Activated CD8-positive, alpha-beta memory T cell treated with anti-CD3 and anti-CD28 coated beads, Interleukin-2, amount 10 ng/mL, durations not matched to agents 7 days and 5 days (primary cell): ENCODE results near the gene DRG1. TPM values are rescaled to one million over a fixed set of nuclear protein-coding genes. Genes with fewer than 3 reads are reported as not detected.
"Not testable (repeated sequence)": the region's sequence is repeated elsewhere in the genome, so short reads cannot be mapped to it uniquely, and the experiment has no call there.

Source experiments
- ATAC-seq: fragments of 150-1000 bp; cut with Tn5 transposase; one replicate; pipeline ENCODE4 v1.10.0; 2021; ENCODE audit warnings: moderate library complexity
- CTCF ChIA-PET: fragments of 350-600 bp; sonication (Branson Sonifier 250); formaldehyde crosslinking; loops from one replicate; lab custom pipeline; 2021; ENCODE audit warnings: antibody characterized with exemption; lab: Charles Lee
- DNase-seq: peaks from one replicate; pipeline ENCODE4 v3.0.0-alpha.2; 2020
- H3K27ac Mint-ChIP-seq: one replicate; pipeline ENCODE4 v1.8.0; 2021; ENCODE audit warnings: mild to moderate bottlenecking, mixed read lengths
- H3K27me3 Mint-ChIP-seq: one replicate; pipeline ENCODE4 v1.8.0; 2021; ENCODE audit warnings: mixed read lengths
- H3K36me3 Mint-ChIP-seq: one replicate; pipeline ENCODE4 v1.8.0; 2021; ENCODE audit warnings: mild to moderate bottlenecking, mixed read lengths
- H3K4me1 Mint-ChIP-seq: one replicate; pipeline ENCODE4 v1.8.0; 2021; ENCODE audit warnings: mixed read lengths
- H3K4me3 Mint-ChIP-seq: one replicate; pipeline ENCODE4 v1.8.0; 2021; ENCODE audit warnings: mild to moderate bottlenecking, moderate library complexity, mixed read lengths
- H3K9me3 Mint-ChIP-seq: one replicate; pipeline ENCODE4 v1.8.0; 2022; ENCODE audit warnings: low read depth, mixed read lengths
- total RNA-seq, 2 experiments: library from RNA; stranded (reverse); gene quantifications; one replicate each; pipeline ENCODE4 v1.2.3, GENCODE V29; 2021

The DRG1 gene
- total RNA-seq, 2 experiments from 2014 or later, result 87.0 to 97.0 TPM

GRCh38 chr22:31446767-31447166, 47.4 kb downstream of the DRG1 start:
- Mint-ChIP-seq H3K27ac (no peak overlapping the region), H3K9me3 (no peaks in the 10 kb centered on the region), H3K4me1 (peaks cover 6% of the 10 kb centered on the region), H3K36me3 (peaks cover 22% of the 10 kb centered on the region), H3K4me3 (no peak overlapping the region), H3K27me3 (no peaks in the 10 kb centered on the region)
- CTCF ChIA-PET, result interaction anchor here (1.2 to 1.5 kb wide), 2 partner anchors 10 to 110 kb away, joined by 3 to 4 read pairs; no protein-coding TSS in a partner anchor
- DNase-seq (no peak), ATAC-seq (no peak)

GRCh38 chr22:31447337-31447736, 47.9 kb downstream of the DRG1 start:
- no peak overlapping the region for H3K27ac Mint-ChIP-seq
- CTCF ChIA-PET, result interaction anchor here (1.2 to 1.5 kb wide), 2 partner anchors 10 to 109 kb away, joined by 3 to 4 read pairs; no protein-coding TSS in a partner anchor
- H3K36me3 Mint-ChIP-seq, result peaks cover 17% of the 10 kb centered on the region
- DNase-seq (no peak), ATAC-seq (no peak)
- H3K4me1 Mint-ChIP-seq, result peaks cover 11% of the 10 kb centered on the region
- H3K27me3 Mint-ChIP-seq, result no peaks in the 10 kb centered on the region
- H3K4me3 Mint-ChIP-seq, result no peak overlapping the region
- no peaks in the 10 kb centered on the region for H3K9me3 Mint-ChIP-seq

- Mint-ChIP-seq H3K4me3 (no peak overlapping the region), H3K27me3 (no peaks in the 10 kb centered on the region), H3K27ac (no peak overlapping the region), H3K4me1 (peaks cover 13% of the 10 kb centered on the region), H3K9me3 (no peaks in the 10 kb centered on the region), H3K36me3 (peaks cover 16% of the 10 kb centered on the region)
- ATAC-seq, result no peak
- DNase-seq, result no peak
- CTCF ChIA-PET, result no interaction called here
Observed at GRCh38 chr22:31448382-31448781, 49.0 kb downstream of the DRG1 start.

- Mint-ChIP-seq H3K9me3 (no peaks in the 10 kb centered on the region), H3K27ac (no peak overlapping the region), H3K27me3 (no peaks in the 10 kb centered on the region), H3K4me1 (peaks cover 13% of the 10 kb centered on the region), H3K4me3 (no peak overlapping the region), H3K36me3 (peaks cover 14% of the 10 kb centered on the region)
- CTCF ChIA-PET, result no interaction called here
- ATAC-seq (no peak), DNase-seq (no peak)
Observed at GRCh38 chr22:31449506-31449905, 50.1 kb downstream of the DRG1 start.

GRCh38 chr22:31451709-31452571, 52.5 kb downstream of the DRG1 start:
- H3K27ac Mint-ChIP-seq, result peak overlapping the region; percentile 23
- peaks cover 14% of the 10 kb centered on the region for H3K36me3 Mint-ChIP-seq
- H3K27me3 Mint-ChIP-seq, result no peaks in the 10 kb centered on the region
- H3K4me3 Mint-ChIP-seq, result no peak overlapping the region
- ATAC-seq (peak; percentile 63), DNase-seq (no peak)
- H3K9me3 Mint-ChIP-seq, result no peaks in the 10 kb centered on the region
- peaks cover 7% of the 10 kb centered on the region for H3K4me1 Mint-ChIP-seq
- CTCF ChIA-PET, result interaction anchor here (0.7 to 2.0 kb wide), 16 partner anchors 12 to 518 kb away, joined by 3 to 17 read pairs (median 4); partner anchors contain the start of genes EIF4ENIF1 and PATZ1

- no peaks in the 10 kb centered on the region for H3K9me3 Mint-ChIP-seq
- no peak for DNase-seq
- H3K4me3 Mint-ChIP-seq, result no peak overlapping the region
- H3K27ac Mint-ChIP-seq, result peak overlapping the region; percentile 13
- ATAC-seq, result no peak
- peaks cover 56% of the 10 kb centered on the region for H3K36me3 Mint-ChIP-seq
- no peaks in the 10 kb centered on the region for H3K27me3 Mint-ChIP-seq
- peaks cover 3% of the 10 kb centered on the region for H3K4me1 Mint-ChIP-seq
- CTCF ChIA-PET, result no interaction called here
Observed at GRCh38 chr22:31461699-31462098, 62.3 kb downstream of the DRG1 start.

- CTCF ChIA-PET, result interaction anchor here (1.3 to 1.7 kb wide), 2 partner anchors 14 kb away, joined by 5 to 6 read pairs; no protein-coding TSS in a partner anchor
- Mint-ChIP-seq H3K27me3 (no peaks in the 10 kb centered on the region), H3K36me3 (peaks cover 59% of the 10 kb centered on the region), H3K9me3 (no peaks in the 10 kb centered on the region), H3K4me1 (peaks cover 3% of the 10 kb centered on the region), H3K4me3 (no peak overlapping the region), H3K27ac (no peak overlapping the region)
- DNase-seq, result no peak
- no peak for ATAC-seq
Observed at GRCh38 chr22:31465307-31465706, 65.9 kb downstream of the DRG1 start.

DNA sequence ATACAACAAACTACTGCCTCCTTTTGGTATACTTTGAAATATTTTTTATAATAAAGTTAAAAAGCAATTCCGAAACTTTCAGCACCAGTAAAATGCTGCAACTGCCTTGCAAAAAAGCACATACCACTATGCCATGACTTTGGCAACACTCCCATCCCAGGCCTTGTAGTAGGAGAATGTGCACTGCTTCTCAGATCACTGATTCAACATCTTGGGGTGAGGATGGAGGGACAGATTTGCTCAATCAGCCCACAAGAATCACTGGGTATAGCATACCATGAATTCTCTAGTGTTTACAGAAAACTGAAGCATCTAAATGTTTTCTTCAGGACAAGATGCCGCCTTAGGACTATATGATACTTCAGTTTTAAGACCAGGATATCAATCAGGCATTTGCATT, 75.3 kb downstream of the DRG1 start:
- no peaks in the 10 kb centered on the region for H3K9me3 Mint-ChIP-seq
- no peak overlapping the region for H3K4me3 Mint-ChIP-seq
- peaks cover 16% of the 10 kb centered on the region for H3K4me1 Mint-ChIP-seq
- no peaks in the 10 kb centered on the region for H3K27me3 Mint-ChIP-seq
- no peak overlapping the region for H3K27ac Mint-ChIP-seq
- CTCF ChIA-PET, result no interaction called here
- ATAC-seq (no peak), DNase-seq (no peak)
- peaks cover 36% of the 10 kb centered on the region for H3K36me3 Mint-ChIP-seq

DNA sequence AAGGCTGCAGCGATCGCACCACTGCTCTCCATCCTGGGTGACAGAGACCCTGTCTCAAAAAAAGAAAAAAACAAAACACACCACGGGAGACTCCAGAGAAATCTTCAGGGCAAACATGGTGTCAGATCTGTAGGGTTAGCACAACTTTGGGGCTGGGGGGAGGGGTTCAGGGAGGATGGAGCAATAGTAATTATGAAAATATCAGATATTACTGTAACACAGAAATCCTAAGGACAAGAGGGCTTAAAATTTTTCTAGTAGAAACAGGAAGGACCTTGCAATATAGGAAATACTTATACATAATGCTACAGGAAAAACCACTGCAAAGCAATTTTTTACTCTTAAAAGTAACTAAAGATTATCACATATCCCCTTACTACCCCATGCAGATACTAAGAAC, 76.4 kb downstream of the DRG1 start:
- no peak for ATAC-seq
- DNase-seq, result no peak
- H3K27me3 Mint-ChIP-seq, result no peaks in the 10 kb centered on the region
- H3K9me3 Mint-ChIP-seq, result no peaks in the 10 kb centered on the region
- CTCF ChIA-PET, result no interaction called here
- peaks cover 16% of the 10 kb centered on the region for H3K4me1 Mint-ChIP-seq
- no peak overlapping the region for H3K4me3 Mint-ChIP-seq
- peaks cover 42% of the 10 kb centered on the region for H3K36me3 Mint-ChIP-seq
- no peak overlapping the region for H3K27ac Mint-ChIP-seq

GRCh38 chr22:31477329-31477728, 77.9 kb downstream of the DRG1 start:
- ATAC-seq (no peak), DNase-seq (no peak)
- H3K4me1 Mint-ChIP-seq, result peaks cover 16% of the 10 kb centered on the region
- no peak overlapping the region for H3K27ac Mint-ChIP-seq
- no peak overlapping the region for H3K4me3 Mint-ChIP-seq
- no peaks in the 10 kb centered on the region for H3K27me3 Mint-ChIP-seq
- CTCF ChIA-PET, result no interaction called here
- H3K36me3 Mint-ChIP-seq, result peaks cover 44% of the 10 kb centered on the region
- no peaks in the 10 kb centered on the region for H3K9me3 Mint-ChIP-seq

GRCh38 chr22:31481129-31481528, 81.7 kb downstream of the DRG1 start:
- H3K27me3 Mint-ChIP-seq, result no peaks in the 10 kb centered on the region
- DNase-seq (no peak), ATAC-seq (no peak)
- no peak overlapping the region for H3K27ac Mint-ChIP-seq
- H3K4me1 Mint-ChIP-seq, result peaks cover 27% of the 10 kb centered on the region
- H3K4me3 Mint-ChIP-seq, result no peak overlapping the region
- H3K9me3 Mint-ChIP-seq, result no peaks in the 10 kb centered on the region
- CTCF ChIA-PET, result no interaction called here
- peaks cover 65% of the 10 kb centered on the region for H3K36me3 Mint-ChIP-seq

DNA sequence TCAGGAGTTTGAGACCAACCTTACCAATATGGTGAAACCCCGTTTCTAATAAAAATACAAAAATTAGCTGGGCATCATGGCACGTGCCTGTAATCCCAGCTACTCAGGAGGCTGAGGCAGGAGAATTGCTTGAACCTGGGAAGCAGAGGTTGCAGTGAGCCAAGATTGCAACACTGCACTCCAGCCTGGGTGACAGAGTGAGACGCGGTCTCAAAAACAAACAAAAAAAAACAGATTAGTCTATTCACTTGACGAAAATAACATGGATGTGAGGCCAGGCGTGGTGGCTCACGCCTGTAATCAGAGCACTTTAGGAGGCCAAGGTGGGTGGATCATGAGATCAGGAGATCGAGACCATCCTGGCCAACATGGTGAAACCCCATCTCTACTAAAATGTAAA, 83.1 kb downstream of the DRG1 start:
- not testable (repeated sequence) for H3K9me3 Mint-ChIP-seq

More for the DNA sequence above, 83.1 kb downstream of the DRG1 start:
- CTCF ChIA-PET, H3K4me3 Mint-ChIP-seq, ATAC-seq, DNase-seq, H3K27me3 Mint-ChIP-seq, H3K27ac Mint-ChIP-seq: not testable (repeated sequence)
- Mint-ChIP-seq H3K4me1 (peaks cover 28% of the 10 kb centered on the region), H3K36me3 (peaks cover 66% of the 10 kb centered on the region)
